ENCODE results near the gene TMPRSS4. TPM values are rescaled to one million over a fixed set of nuclear protein-coding genes. Genes with fewer than 3 reads are reported as not detected.

TMPRSS4 gene
- total and polyA plus RNA-seq, 8 donors, result 2.9 to 7.0 (median 4.4) TPM

DNA sequence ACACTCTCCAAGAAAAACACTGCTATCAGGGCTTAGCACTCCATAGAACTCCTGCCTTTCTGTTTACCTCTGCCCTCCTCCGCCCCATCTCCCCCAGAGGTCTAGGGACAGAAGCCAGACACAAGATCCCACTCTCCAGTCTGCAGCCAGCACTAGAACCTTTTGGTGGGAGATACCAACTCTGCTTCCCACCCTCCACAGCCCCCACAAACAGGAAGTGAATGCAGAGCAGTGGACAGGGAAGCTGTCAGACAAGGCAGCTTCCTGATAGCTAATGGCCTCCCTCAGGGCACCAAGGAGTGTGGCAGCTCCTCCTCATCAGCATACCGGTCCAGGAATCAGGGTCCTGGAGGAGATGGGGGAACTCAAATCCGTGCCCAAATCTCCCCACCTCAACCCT lies 70.6 kb downstream of the TMPRSS4 start:
- DNase-seq (no peak), ATAC-seq (no peak)
- Histone ChIP-seq H3K36me3 (no peaks in the 10 kb centered on the region), H3K9me3 (no peaks in the 10 kb centered on the region), H3K27me3 (peaks cover 5 to 66% of the 10 kb centered on the region in 2 donors), H3K27ac (no peak overlapping the region), H3K4me1 (peaks cover 4 to 29% of the 10 kb centered on the region in 2 donors), H3K4me3 (no peak overlapping the region)
- intact Hi-C loops (cut with DNase I), result loop anchor here in 1 of 2 donors (10.0 kb wide), 1 partner anchor 207 kb away; the partner anchor contains the start of gene UBE4A
- TF ChIP-seq CTCF (IDR thresholded peaks at IDR 0.05), result no peak

GRCh38 chr11:118148240-118148639 lies 71.4 kb downstream of the TMPRSS4 start:
- TF ChIP-seq CTCF (IDR thresholded peaks at IDR 0.05), result no peak
- H3K36me3 ChIP-seq, result no peaks in the 10 kb centered on the region
- DNase-seq (no peak), ATAC-seq (no peak)
- H3K9me3 ChIP-seq, result no peaks in the 10 kb centered on the region
- H3K27me3 ChIP-seq, result peaks cover 10 to 66% of the 10 kb centered on the region in 2 donors
- no peak overlapping the region for H3K27ac ChIP-seq
- intact Hi-C loops (cut with DNase I), result loop anchor here in 1 of 2 donors (10.0 kb wide), 1 partner anchor 207 kb away; the partner anchor contains the start of gene UBE4A
- H3K4me3 ChIP-seq, result no peak overlapping the region
- H3K4me1 ChIP-seq, result peaks cover 8 to 29% of the 10 kb centered on the region in 2 donors

GRCh38 chr11:118148856-118149255 lies 72.0 kb downstream of the TMPRSS4 start:
- Histone ChIP-seq H3K36me3 (no peaks in the 10 kb centered on the region), H3K27me3 (peaks cover 17 to 69% of the 10 kb centered on the region in 2 donors), H3K27ac (no peak overlapping the region), H3K4me1 (peaks cover 8 to 28% of the 10 kb centered on the region in 2 donors), H3K4me3 (no peak overlapping the region), H3K9me3 (no peaks in the 10 kb centered on the region)
- TF ChIP-seq CTCF (IDR thresholded peaks at IDR 0.05), result no peak
- ATAC-seq (no peak), DNase-seq (no peak)
- intact Hi-C loops (cut with DNase I), result loop anchor here in 1 of 2 donors (10.0 kb wide), 1 partner anchor 206 kb away; the partner anchor contains the start of gene UBE4A

GRCh38 chr11:118149493-118149892 lies 72.6 kb downstream of the TMPRSS4 start:
- Histone ChIP-seq H3K27ac (no peak overlapping the region), H3K4me1 (peaks cover 8 to 28% of the 10 kb centered on the region in 2 donors), H3K4me3 (no peak overlapping the region), H3K36me3 (no peaks in the 10 kb centered on the region), H3K9me3 (no peaks in the 10 kb centered on the region), H3K27me3 (peaks cover 23 to 69% of the 10 kb centered on the region in 2 donors)
- intact Hi-C loops (cut with DNase I), result loop anchor here in 1 of 2 donors (10.0 kb wide), 1 partner anchor 205 kb away; the partner anchor contains the start of gene UBE4A
- TF ChIP-seq CTCF (IDR thresholded peaks at IDR 0.05), result no peak
- ATAC-seq (no peak), DNase-seq (no peak)

DNA sequence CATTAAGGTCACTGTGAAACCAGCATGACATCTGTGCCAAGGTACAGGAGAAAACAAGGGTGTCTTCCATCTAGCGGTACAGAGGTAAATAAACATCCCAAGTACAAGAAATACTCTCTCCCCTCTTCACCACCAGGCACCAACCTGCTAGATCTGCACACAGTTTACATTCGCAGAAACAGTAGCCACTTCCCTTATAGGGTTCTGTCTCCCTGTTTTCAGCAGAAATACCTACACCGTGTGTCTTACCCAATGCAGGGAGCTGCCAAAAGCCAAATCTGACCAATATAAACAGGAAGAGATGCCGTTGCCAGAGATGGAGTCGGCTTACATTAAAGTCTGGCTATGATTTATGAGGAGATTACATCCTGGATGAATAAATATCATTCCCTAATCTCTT lies 74.6 kb downstream of the TMPRSS4 start:
- H3K27ac ChIP-seq, result no peak overlapping the region
- no peak overlapping the region for H3K4me3 ChIP-seq
- no peak for TF ChIP-seq CTCF (IDR thresholded peaks at IDR 0.05)
- peaks cover 36 to 69% of the 10 kb centered on the region in 2 donors for H3K27me3 ChIP-seq
- ATAC-seq (no peak), DNase-seq (no peak)
- no peaks in the 10 kb centered on the region for H3K9me3 ChIP-seq
- peaks cover 8 to 28% of the 10 kb centered on the region in 2 donors for H3K4me1 ChIP-seq
- intact Hi-C loops (cut with DNase I), result no loop called here
- H3K36me3 ChIP-seq, result no peaks in the 10 kb centered on the region

Measured in left lung (tissue), 10 donors.